Stimulated activated CD8-positive, alpha-beta memory T cell treated with anti-CD3 and anti-CD28 coated beads, Interleukin-12 subunit alpha, Interleukin-12 subunit beta, amount 100 ng/mL, for 1 hour (primary cell): ENCODE data around the gene GABPA.

ENCODE experiments used
- DNase-seq: peaks from one replicate; pipeline ENCODE4 v3.0.0-alpha.2; 2020; ENCODE audit warnings: low read depth

GABPA gene

DNA sequence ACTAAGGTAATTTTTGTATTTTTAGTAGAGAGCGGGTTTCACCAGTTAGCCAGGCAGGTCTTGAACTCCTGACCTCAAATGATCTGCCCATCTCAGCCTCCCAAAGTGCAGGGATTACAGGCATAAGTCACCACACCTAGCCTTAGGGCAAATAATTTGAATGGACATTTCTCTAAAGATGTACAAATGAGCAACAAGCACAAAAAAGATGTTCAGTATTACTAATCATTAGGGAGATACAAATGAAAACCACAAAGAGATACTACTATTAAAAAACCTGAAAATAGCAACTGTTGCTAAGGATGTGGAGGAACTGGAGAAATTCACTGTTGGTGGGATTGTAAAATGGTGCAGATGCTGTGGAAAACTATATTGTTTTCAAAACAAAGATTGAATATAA, 79.1 kb downstream of the GABPA start:
- DNase-seq, result no peak

DNA sequence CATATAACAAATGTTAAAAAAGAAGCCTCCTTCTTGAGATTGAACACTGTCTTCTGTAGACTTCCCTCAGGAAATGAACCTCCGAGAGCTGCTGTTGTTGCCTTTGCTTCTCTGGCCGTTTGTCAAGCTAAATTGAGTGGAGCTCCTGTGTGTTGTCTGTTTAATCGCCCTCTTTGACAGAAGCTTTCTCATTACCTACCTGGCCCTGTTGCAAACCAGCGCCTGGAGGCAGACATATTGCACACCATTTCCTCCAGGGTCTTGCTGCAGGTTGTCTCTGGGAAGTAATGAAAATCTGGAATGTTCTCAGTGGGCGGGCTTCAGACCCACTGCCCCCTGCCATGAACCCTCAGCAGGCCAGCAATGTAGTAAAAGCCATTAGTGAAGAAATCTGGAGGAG, 83.3 kb downstream of the GABPA start:
- no peak for DNase-seq

GRCh38 chr21:25818551-25818950, 83.8 kb downstream of the GABPA start:
- DNase-seq, result no peak
